Esophagus (tissue), 2 donors: ENCODE results near the gene FER1L5. TPM values are rescaled to one million over a fixed set of nuclear protein-coding genes. Genes with fewer than 3 reads are reported as not detected.

ENCODE experiments used
- H3K27ac ChIP-seq, 2 donors: one replicate each; pipeline ENCODE4 v1.5.1; 2013; ENCODE audit warnings: low read depth in 2 of 2, mild to moderate bottlenecking in 2 of 2, inconsistent platforms in 1 of 2, low read length in 1 of 2, moderate library complexity in 1 of 2
- H3K27me3 ChIP-seq, 2 donors: one replicate each; pipeline ENCODE4 v1.6.1; 2013; ENCODE audit warnings: low read length in 2 of 2, control low read depth in 1 of 2, mild to moderate bottlenecking in 1 of 2; ENCODE audit not compliant: insufficient read depth in 2 of 2, control insufficient read depth in 1 of 2
- H3K36me3 ChIP-seq, 2 donors: one replicate each; pipeline ENCODE4 v1.6.1; 2013; ENCODE audit warnings: low read length in 1 of 2; ENCODE audit not compliant: control insufficient read depth in 2 of 2, insufficient read depth in 2 of 2
- H3K4me1 ChIP-seq, 2 donors: one replicate each; pipeline ENCODE4 v1.6.1; 2013; ENCODE audit warnings: low read length in 1 of 2; ENCODE audit not compliant: control insufficient read depth in 2 of 2, insufficient read depth in 2 of 2
- H3K4me3 ChIP-seq, 2 donors: one replicate each; pipeline ENCODE4 v1.5.1; 2013; ENCODE audit warnings: low read length in 2 of 2, mild to moderate bottlenecking in 2 of 2, low read depth in 1 of 2, moderate library complexity in 1 of 2
- H3K9me3 ChIP-seq, 2 donors: one replicate each; pipeline ENCODE4 v1.6.1; 2013; ENCODE audit warnings: mild to moderate bottlenecking in 2 of 2, low read depth in 1 of 2, low read length in 1 of 2, moderate library complexity in 1 of 2; ENCODE audit not compliant: control insufficient read depth in 2 of 2, insufficient read depth in 1 of 2
- WGBS, 2 donors: extraction: QIAGEN DNeasy Blood & Tissue Kit; methylation state at CpG; one replicate each; pipeline ENCODE4 v1.1.7; 2013; 5-methylcytosine and 5-hydroxymethylcytosine counted together
- polyA plus RNA-seq, 2 donors: library from polyadenylated mRNA; stranded (reverse); fragments of 200-250 nt; gene quantifications; one replicate each; pipeline ENCODE4 v1.2.3, GENCODE V29; 2013
- donor health status: healthy with polysubstance abuse.
- donor health status: Bipolar disorder and iron deficiency.

Gene FER1L5
- polyA plus RNA-seq, 2 donors, result 0.02 to 0.20 TPM

GRCh38 chr2:96753661-96754282, 111.2 kb downstream of the FER1L5 start:
- Histone ChIP-seq H3K4me3 (no peak overlapping the region), H3K27ac (no peak overlapping the region), H3K36me3 (no peaks in the 10 kb centered on the region), H3K9me3 (no peaks in the 10 kb centered on the region), H3K27me3 (no peaks in the 10 kb centered on the region), H3K4me1 (no peaks in the 10 kb centered on the region)
- 45 to 47% methylated on average over 7 of the region's 7 CpGs for WGBS, 2 donors

GRCh38 chr2:96754317-96754716, 111.8 kb downstream of the FER1L5 start:
- Histone ChIP-seq H3K4me1 (peaks cover 0 to under 1% of the 10 kb centered on the region in 2 donors), H3K27ac (no peak overlapping the region), H3K27me3 (no peaks in the 10 kb centered on the region), H3K9me3 (no peaks in the 10 kb centered on the region), H3K4me3 (no peak overlapping the region), H3K36me3 (no peaks in the 10 kb centered on the region)

Other genes starting within 250 kb of the FER1L5 start
- under 1 TPM in 1 of 2 donors, not detected in 1; 0.06 TPM for gene NEURL3, start 137.4 kb upstream of the FER1L5 start, polyA plus RNA-seq
- 1 to 10 TPM; 8.0 to 9.7 TPM for gene ARID5A, start 106.0 kb upstream of the FER1L5 start, polyA plus RNA-seq
- 10 to 100 TPM; 11.9 to 17.2 TPM for gene KANSL3, start 4.5 kb upstream of the FER1L5 start, polyA plus RNA-seq
- gene LMAN2L, start 97.3 kb downstream of the FER1L5 start, polyA plus RNA-seq, result 1 to 10 TPM; 5.3 to 6.2 TPM
- gene CNNM4, start 118.1 kb downstream of the FER1L5 start, polyA plus RNA-seq, result 1 to 10 TPM; 3.2 to 5.0 TPM
- gene CNNM3, start 173.5 kb downstream of the FER1L5 start, polyA plus RNA-seq, result 1 to 10 TPM; 3.8 to 3.9 TPM
- 1 to 10 TPM; 1.2 to 5.0 TPM for gene ANKRD23, start 201.3 kb downstream of the FER1L5 start, polyA plus RNA-seq
- gene ANKRD39, start 215.3 kb downstream of the FER1L5 start, polyA plus RNA-seq, result 10 to 100 TPM; 11.9 to 12.2 TPM
- 10 to 100 TPM; 13.1 to 14.2 TPM for gene SEMA4C, start 227.3 kb downstream of the FER1L5 start, polyA plus RNA-seq